ENCODE data around the gene LRRK2.

DNA sequence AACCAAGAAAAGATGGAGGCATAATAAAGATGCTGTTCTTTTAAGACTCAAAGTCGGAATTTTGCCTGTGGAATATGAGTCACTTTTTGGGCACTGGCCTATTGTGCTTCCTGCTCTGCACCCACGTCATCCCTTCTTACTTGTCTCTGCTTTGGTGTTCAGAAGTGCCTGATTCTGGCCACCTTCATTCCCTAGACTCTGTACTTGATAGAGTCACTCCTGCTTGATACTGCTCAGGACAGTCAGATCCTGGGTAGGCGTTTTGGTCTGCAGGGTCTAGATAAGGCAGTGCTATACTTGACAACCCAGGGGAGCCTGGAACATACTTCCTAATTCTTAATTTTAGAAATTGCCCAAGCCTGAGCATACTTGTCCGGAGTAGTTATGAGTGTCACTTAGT is 1.9 kb downstream of the LRRK2 start:
- TF ChIP-seq, protein P1, sequence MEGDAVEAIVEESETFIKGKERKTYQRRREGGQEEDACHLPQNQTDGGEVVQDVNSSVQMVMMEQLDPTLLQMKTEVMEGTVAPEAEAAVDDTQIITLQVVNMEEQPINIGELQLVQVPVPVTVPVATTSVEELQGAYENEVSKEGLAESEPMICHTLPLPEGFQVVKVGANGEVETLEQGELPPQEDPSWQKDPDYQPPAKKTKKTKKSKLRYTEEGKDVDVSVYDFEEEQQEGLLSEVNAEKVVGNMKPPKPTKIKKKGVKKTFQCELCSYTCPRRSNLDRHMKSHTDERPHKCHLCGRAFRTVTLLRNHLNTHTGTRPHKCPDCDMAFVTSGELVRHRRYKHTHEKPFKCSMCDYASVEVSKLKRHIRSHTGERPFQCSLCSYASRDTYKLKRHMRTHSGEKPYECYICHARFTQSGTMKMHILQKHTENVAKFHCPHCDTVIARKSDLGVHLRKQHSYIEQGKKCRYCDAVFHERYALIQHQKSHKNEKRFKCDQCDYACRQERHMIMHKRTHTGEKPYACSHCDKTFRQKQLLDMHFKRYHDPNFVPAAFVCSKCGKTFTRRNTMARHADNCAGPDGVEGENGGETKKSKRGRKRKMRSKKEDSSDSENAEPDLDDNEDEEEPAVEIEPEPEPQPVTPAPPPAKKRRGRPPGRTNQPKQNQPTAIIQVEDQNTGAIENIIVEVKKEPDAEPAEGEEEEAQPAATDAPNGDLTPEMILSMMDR (optimal IDR thresholded peaks at IDR 0.05 in 1 of 3, IDR thresholded peaks at IDR 0.05 in 1 of 3, conservative IDR thresholded peaks at IDR 0.05 in 1 of 3; ENCODE audit: extremely low read depth in 1 of 3, insufficient read depth in 2 of 3, low read length in 3 of 3): no peak
- no peak for TF ChIP-seq EZH2 (IDR thresholded peaks at IDR 0.05; ENCODE audit: low read length)

Measured in keratinocyte (primary cell).